HFF-Myc (cell line): Measurements from ENCODE around the gene HPN.
"Not testable (repeated sequence)": the region's sequence is repeated elsewhere in the genome, so short reads cannot be mapped to it uniquely, and the experiment has no call there.

Source experiments
- DNase-seq: peaks from one replicate; pipeline ENCODE4 v3.0.0-alpha.2; 2011; ENCODE audit warnings: low read depth; ENCODE audit errors: extremely low read depth
- H3K4me3 ChIP-seq: replicated peaks from 2 replicates; pipeline ENCODE4 v1.5.1; 2011; ENCODE audit warnings: low read depth, mild to moderate bottlenecking, control low read depth, low read length
- CTCF ChIP-seq: IDR thresholded peaks from 2 replicates; pipeline ENCODE4 v1.5.1; 2012; ENCODE audit warnings: mild to moderate bottlenecking, low read depth, low read length, control low read depth; ENCODE audit errors: missing control alignments

HPN gene

DNA sequence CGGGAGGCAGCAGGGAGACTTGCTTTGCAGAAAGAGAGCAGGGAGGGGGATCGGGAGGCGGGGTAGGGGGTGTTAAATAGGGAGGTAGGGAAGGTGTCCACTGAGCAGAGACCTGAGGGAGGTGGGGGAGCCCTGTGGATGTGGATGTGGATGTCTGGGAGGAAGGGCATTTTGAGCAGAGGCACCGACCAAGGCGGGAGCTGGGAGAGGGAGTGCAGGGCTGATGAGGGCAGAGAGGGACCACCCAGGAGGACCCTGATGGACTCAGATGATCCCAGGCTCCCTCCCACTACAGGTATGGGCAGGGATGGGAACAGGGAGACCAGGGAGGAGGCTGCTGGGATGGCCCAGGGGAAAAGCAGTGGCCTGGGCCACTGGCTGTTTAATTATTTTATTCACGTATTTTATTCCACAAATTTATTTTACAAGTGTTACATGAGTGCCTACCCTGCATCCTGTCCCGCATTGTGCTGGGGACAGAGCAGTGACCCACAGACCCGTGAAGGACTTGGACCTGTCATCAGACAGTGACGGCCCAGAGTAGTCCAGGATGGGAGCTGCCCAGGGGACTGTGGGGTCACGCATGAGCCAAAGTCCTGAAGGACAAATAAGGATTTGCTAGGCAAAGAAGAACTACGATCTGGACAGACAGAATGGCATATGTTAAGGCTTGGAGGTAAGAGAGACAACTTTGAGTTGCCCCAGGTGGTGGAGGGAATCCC is 36.1 kb upstream of the HPN start:
- DNase-seq: no peak
- TF ChIP-seq CTCF: no peak
- H3K4me3 ChIP-seq: no peak overlapping the region

- not testable (repeated sequence) for H3K4me3 ChIP-seq, DNase-seq
These were observed 35.5 kb upstream of the HPN start for GRCh38 chr19:35006007-35006341.

DNA sequence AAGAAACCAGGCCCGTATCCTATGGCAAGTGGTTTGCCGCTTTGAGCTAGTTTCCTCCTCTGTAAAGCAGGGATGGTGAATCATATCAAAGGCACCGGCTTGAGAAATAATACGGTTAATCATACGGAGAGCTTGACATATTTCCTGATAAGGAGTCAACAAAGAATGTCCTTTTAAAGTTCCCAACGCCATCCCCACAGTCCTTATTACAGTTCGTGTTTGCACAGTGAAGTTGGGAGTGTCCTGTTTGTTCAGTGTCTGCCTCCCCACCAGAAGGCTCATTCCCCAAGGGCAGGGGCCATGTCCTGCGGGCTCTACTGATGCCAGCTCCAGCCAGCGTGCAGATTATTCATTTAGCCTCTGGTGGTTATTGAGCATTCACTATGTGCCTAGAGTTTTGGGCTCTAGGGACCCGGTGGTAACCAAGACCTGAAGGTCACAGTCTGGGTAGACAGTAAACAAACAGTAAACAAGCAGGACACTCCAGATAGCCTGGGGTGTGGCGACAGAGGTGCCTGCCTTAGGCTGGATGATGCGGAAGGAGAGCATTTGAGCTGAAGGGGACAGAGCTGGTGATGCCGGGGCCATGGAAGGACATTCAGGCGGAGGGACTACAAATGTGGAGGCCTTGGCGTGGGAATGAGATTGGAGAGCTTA is 35.1 kb upstream of the HPN start:
- no peak for DNase-seq

GRCh38 chr19:35006999-35007365 is 34.5 kb upstream of the HPN start:
- no peak overlapping the region for H3K4me3 ChIP-seq
- DNase-seq: no peak
- no peak for TF ChIP-seq CTCF

More for the DNA sequence above, 35.1 kb upstream of the HPN start:
- no peak for TF ChIP-seq CTCF
- H3K4me3 ChIP-seq: no peak overlapping the region

GRCh38 chr19:35007427-35007826 is 34.1 kb upstream of the HPN start:
- not testable (repeated sequence) for H3K4me3 ChIP-seq, DNase-seq

- no peak overlapping the region for H3K4me3 ChIP-seq
- no peak for DNase-seq
- no peak for TF ChIP-seq CTCF
These were observed 32.6 kb upstream of the HPN start for GRCh38 chr19:35008891-35009341.

DNA sequence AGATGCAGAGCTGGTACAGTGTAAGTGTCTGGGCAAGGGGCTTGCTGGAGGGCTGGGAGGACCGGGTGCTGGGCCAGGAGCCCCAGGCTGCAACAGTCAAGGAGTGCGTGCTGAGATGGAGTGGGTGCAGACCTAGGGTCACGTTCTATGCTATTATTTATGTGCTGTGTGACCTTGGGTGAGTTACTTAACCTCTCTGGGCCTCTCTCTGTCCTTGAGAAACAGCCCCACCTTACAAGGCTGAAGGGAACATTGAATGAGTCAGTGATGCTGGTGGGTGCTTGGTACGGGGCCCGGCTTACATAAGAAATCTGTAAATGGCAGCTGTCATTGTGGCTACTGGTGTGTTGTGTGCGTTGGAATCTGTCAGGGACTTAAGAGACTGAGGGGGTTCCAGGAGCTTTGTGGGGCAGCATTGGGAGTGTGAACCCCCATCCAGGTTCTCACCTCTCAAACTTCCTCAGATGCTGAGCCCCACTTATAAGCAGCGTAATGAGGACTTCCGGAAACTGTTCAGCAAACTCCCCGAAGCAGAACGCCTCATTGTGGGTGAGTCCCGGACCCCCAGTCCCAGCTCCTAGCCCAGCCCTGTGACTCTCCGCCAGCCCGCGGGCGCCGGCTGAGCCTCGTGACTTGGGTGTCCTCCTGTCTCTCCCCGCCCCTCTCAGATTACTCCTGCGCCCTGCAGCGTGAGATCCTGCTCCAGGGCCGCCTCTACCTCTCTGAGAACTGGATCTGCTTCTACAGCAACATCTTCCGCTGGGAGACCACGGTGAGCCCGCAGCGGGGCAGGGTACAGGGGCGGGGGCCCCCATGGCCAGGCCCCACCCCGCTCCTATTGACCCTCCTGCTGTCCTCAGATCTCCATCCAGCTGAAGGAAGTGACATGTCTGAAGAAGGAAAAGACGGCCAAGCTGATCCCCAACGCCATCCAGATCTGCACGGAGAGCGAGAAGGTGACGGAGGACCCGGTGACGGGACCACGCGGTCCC is 31.8 kb upstream of the HPN start:
- H3K4me3 ChIP-seq: no peak overlapping the region
- no peak for DNase-seq
- TF ChIP-seq CTCF: no peak
